ENCODE data around the gene TAS2R1. TPM values are rescaled to one million over a fixed set of nuclear protein-coding genes. Genes with fewer than 3 reads are reported as not detected.

TAS2R1 gene
- total RNA-seq, 2 experiments from 2014 or later: not detected

DNA sequence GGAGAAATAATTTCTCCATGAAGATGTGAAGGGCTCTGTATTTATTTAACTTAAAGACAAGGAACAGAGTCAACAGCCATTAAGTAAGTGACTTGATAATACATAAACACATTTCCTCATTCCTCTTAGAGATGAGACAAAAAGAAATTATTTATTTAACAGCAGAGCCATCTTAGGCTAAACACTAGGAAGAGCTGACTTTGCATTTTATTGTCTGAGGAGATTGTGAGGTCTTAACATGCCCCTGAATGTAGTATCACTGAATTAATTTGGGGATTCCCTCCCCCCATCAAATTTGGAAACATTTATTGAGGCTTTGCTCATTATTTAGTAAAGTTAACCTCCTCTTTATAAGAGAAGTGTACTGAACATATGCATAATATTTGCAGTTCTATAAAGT, 35.2 kb downstream of the TAS2R1 start:
- intact Hi-C loops (cut with micrococcal nuclease): no loop called here
- no peak for ATAC-seq
- Mint-ChIP-seq H3K4me3 (no peak overlapping the region), H3K4me1 (ENCODE audit: low read depth) (no peaks in the 10 kb centered on the region), H3K27ac (no peak overlapping the region), H3K9me3 (no peaks in the 10 kb centered on the region), H3K36me3 (ENCODE audit: low read depth) (no peaks in the 10 kb centered on the region), H3K27me3 (no peaks in the 10 kb centered on the region)
- CTCF ChIA-PET: no interaction called here
- TF ChIP-seq, protein P1, sequence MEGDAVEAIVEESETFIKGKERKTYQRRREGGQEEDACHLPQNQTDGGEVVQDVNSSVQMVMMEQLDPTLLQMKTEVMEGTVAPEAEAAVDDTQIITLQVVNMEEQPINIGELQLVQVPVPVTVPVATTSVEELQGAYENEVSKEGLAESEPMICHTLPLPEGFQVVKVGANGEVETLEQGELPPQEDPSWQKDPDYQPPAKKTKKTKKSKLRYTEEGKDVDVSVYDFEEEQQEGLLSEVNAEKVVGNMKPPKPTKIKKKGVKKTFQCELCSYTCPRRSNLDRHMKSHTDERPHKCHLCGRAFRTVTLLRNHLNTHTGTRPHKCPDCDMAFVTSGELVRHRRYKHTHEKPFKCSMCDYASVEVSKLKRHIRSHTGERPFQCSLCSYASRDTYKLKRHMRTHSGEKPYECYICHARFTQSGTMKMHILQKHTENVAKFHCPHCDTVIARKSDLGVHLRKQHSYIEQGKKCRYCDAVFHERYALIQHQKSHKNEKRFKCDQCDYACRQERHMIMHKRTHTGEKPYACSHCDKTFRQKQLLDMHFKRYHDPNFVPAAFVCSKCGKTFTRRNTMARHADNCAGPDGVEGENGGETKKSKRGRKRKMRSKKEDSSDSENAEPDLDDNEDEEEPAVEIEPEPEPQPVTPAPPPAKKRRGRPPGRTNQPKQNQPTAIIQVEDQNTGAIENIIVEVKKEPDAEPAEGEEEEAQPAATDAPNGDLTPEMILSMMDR (IDR thresholded peaks at IDR 0.05): no peak
- no peak for DNase-seq
- POLR2A ChIA-PET: no interaction called here

- no peak overlapping the region for H3K27ac Mint-ChIP-seq
- no peak for DNase-seq
- H3K36me3 Mint-ChIP-seq (ENCODE audit: low read depth): no peaks in the 10 kb centered on the region
- ChIA-PET CTCF (no interaction called here), POLR2A (no interaction called here)
- TF ChIP-seq, protein P1 (IDR thresholded peaks at IDR 0.05): no peak
- intact Hi-C loops (cut with micrococcal nuclease): no loop called here
- no peak for ATAC-seq
- no peak overlapping the region for H3K4me3 Mint-ChIP-seq
- H3K9me3 Mint-ChIP-seq: no peaks in the 10 kb centered on the region
- H3K27me3 Mint-ChIP-seq: no peaks in the 10 kb centered on the region
- H3K4me1 Mint-ChIP-seq (ENCODE audit: low read depth): no peaks in the 10 kb centered on the region
Measured at GRCh38 chr5:9589049-9589835, 40.9 kb downstream of the TAS2R1 start.

DNA sequence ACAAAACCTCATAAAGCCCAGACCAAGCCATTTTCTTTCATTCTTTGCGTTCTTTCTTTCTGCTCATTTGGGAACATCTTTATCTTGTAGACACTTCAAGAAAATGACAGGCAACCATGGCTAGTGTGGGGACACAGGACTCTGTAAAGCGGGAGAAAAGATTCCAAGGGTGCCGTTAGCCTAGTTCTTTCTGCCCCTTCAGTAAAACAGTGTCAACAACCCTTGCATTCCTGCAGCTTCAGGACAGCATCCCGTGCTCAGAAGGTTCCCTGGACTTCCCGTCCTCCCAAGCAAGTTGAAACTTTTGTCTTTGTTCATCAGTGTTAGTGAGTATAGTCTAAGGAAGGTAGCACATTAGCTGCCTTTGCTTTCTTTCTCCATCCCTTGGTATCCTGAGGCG, 41.9 kb downstream of the TAS2R1 start:
- no peak for ATAC-seq
- intact Hi-C loops (cut with micrococcal nuclease): no loop called here

DNA sequence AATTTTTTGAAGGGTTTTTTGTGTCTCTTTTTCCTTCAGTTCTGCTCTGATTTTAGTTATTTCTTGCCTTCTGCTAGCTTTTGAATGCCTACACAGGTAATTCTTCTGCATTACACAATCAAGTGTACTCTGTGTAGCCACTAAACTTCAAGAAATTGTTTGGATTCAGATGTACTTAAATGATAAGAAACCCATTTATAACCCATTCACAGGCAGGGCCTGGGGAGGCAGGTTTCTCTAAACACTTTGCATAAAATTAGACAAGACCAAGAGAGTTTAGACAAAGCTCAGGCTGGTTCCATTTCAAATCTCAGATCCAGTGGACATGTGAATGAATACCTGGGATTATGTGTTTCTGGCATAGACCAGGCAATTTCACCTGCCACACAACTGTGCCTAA, 43.0 kb downstream of the TAS2R1 start:
- ATAC-seq: no peak
- no peaks in the 10 kb centered on the region for H3K36me3 Mint-ChIP-seq (ENCODE audit: low read depth)
- no peaks in the 10 kb centered on the region for H3K4me1 Mint-ChIP-seq (ENCODE audit: low read depth)

More for the DNA sequence above, 41.9 kb downstream of the TAS2R1 start:
- no peak overlapping the region for H3K27ac Mint-ChIP-seq
- H3K36me3 Mint-ChIP-seq (ENCODE audit: low read depth): no peaks in the 10 kb centered on the region
- TF ChIP-seq, protein P1 (IDR thresholded peaks at IDR 0.05): no peak
- H3K9me3 Mint-ChIP-seq: no peaks in the 10 kb centered on the region
- H3K4me3 Mint-ChIP-seq: no peak overlapping the region
- POLR2A ChIA-PET: no interaction called here
- CTCF ChIA-PET: no interaction called here
- H3K27me3 Mint-ChIP-seq: no peaks in the 10 kb centered on the region
- H3K4me1 Mint-ChIP-seq (ENCODE audit: low read depth): no peaks in the 10 kb centered on the region
- no peak for DNase-seq

DNA sequence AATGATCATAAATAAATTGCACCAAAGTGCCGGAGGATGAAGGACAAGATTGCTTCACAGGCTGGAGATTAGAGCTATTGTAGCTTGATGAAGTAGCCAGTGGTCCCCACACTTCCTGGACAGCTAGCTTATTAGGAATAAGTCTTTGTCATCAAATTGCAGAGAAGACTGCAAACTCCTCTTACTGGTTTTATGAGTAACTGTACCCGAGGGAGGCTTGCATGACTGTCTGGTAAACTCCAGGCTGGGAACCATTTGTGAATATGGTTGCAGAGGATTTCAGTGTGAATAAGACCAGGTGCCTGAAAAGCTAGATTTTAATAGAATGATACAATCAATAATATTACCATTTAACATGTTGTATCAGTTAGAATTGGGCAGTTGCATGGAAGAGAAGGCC, 47.7 kb downstream of the TAS2R1 start:
- H3K27me3 Mint-ChIP-seq: no peaks in the 10 kb centered on the region
- no peak overlapping the region for H3K27ac Mint-ChIP-seq
- H3K4me3 Mint-ChIP-seq: no peak overlapping the region
- POLR2A ChIA-PET: no interaction called here
- no peak for ATAC-seq
- no peaks in the 10 kb centered on the region for H3K36me3 Mint-ChIP-seq (ENCODE audit: low read depth)
- CTCF ChIA-PET: no interaction called here
- no peaks in the 10 kb centered on the region for H3K4me1 Mint-ChIP-seq (ENCODE audit: low read depth)
- TF ChIP-seq, protein P1 (IDR thresholded peaks at IDR 0.05): no peak
- intact Hi-C loops (cut with micrococcal nuclease): no loop called here
- no peak for DNase-seq
- peaks cover 3% of the 10 kb centered on the region for H3K9me3 Mint-ChIP-seq

More for the DNA sequence above, 43.0 kb downstream of the TAS2R1 start:
- ChIA-PET CTCF (no interaction called here), POLR2A (no interaction called here)
- Mint-ChIP-seq H3K9me3 (no peaks in the 10 kb centered on the region), H3K27me3 (no peaks in the 10 kb centered on the region), H3K27ac (no peak overlapping the region), H3K4me3 (no peak overlapping the region)
- no peak for DNase-seq
- intact Hi-C loops (cut with micrococcal nuclease): no loop called here
- TF ChIP-seq, protein P1 (IDR thresholded peaks at IDR 0.05): no peak

Other genes starting within 250 kb of the TAS2R1 start
- not detected for gene SEMA5A, start 84.3 kb downstream of the TAS2R1 start, total RNA-seq

Data from activated CD8-positive, alpha-beta T cell treated with anti-CD3 and anti-CD28 coated beads for 36 hours (primary cell).